EL (cell line): ENCODE results near the gene PRR13.
"Not testable (repeated sequence)": the region's sequence is repeated elsewhere in the genome, so short reads cannot be mapped to it uniquely, and the experiment has no call there.

Experiments
- DNase-seq: peaks from one replicate; pipeline ENCODE4 v3.0.0-alpha.2; 2016

The PRR13 gene

GRCh38 chr12:53441040-53441833 is at the start of gene PRR13:
PRR13 (plus strand) TSS chr12:53441734; CDS start chr12:53442715, 981 bp downstream.
- peak; percentile 100 for DNase-seq

- DNase-seq, result no peak
Measured at GRCh38 chr12:53399896-53400295, 41.6 kb upstream of the PRR13 start.

GRCh38 chr12:53402351-53402750 is 39.2 kb upstream of the PRR13 start:
- DNase-seq, result not testable (repeated sequence)

- no peak for DNase-seq
Measured at GRCh38 chr12:53402871-53403270, 38.7 kb upstream of the PRR13 start.

- DNase-seq, result no peak
Measured at GRCh38 chr12:53410951-53411350, 30.6 kb upstream of the PRR13 start.

GRCh38 chr12:53413485-53414204 is 27.9 kb upstream of the PRR13 start:
- DNase-seq, result no peak

GRCh38 chr12:53414756-53415417 is 26.6 kb upstream of the PRR13 start:
- no peak for DNase-seq

GRCh38 chr12:53415752-53416389 is 25.7 kb upstream of the PRR13 start:
- DNase-seq, result not testable (repeated sequence)

GRCh38 chr12:53417291-53417816 is 24.2 kb upstream of the PRR13 start:
- not testable (repeated sequence) for DNase-seq

GRCh38 chr12:53418221-53418620 is 23.3 kb upstream of the PRR13 start:
- no peak for DNase-seq

GRCh38 chr12:53419756-53420155 is 21.8 kb upstream of the PRR13 start:
- DNase-seq, result no peak

- DNase-seq, result not testable (repeated sequence)
Measured at GRCh38 chr12:53422247-53422646, 19.3 kb upstream of the PRR13 start.

GRCh38 chr12:53423597-53423996 is 17.9 kb upstream of the PRR13 start, which contains the start of gene AMHR2:
AMHR2 (plus strand) TSS chr12:53423855; CDS start chr12:53423935, 80 bp downstream.
- DNase-seq, result no peak

GRCh38 chr12:53424626-53425514 is 16.7 kb upstream of the PRR13 start:
- no peak for DNase-seq

GRCh38 chr12:53425515-53426150 is 15.9 kb upstream of the PRR13 start:
- DNase-seq, result no peak

GRCh38 chr12:53427905-53428594 is 13.5 kb upstream of the PRR13 start:
- DNase-seq, result peak; percentile 92

GRCh38 chr12:53428741-53429140 is 12.8 kb upstream of the PRR13 start:
- no peak for DNase-seq

GRCh38 chr12:53430116-53430515 is 11.4 kb upstream of the PRR13 start:
- DNase-seq, result no peak

GRCh38 chr12:53431187-53431586 is 10.3 kb upstream of the PRR13 start:
- no peak for DNase-seq

- not testable (repeated sequence) for DNase-seq
Measured at GRCh38 chr12:53435326-53435725, 6.2 kb upstream of the PRR13 start.
